Measurements from ENCODE around the gene ZXDC. TPM values are rescaled to one million over a fixed set of nuclear protein-coding genes. Genes with fewer than 3 reads are reported as not detected.

ZXDC gene
- total RNA-seq, 2 donors from 2014 or later, result 30.5 to 31.6 TPM

DNA sequence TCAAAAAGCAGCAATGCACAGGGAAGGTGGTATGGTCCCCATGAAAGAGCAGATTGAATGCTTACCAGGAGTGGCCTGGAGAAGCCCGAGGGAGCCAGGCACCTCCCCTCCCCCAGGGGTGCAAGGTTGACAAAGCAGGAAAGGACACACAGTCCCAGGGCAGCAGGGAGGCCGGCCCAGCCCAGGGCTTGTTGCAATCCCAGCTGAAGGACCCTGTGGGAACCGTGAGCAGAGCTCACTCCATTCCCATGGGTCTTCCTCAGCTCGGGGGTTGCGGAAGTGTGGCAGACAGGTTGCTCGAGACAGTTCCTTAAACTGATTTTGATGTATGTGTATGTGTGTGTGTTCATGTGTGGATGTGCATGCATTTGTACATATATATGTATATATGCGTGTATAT is 26.0 kb upstream of the ZXDC start:
- H3K9ac ChIP-seq (ENCODE audit: extremely low read depth, low read length, poor library complexity, severe bottlenecking), result no peak overlapping the region
- H3K4me1 ChIP-seq (ENCODE audit: control insufficient read depth, insufficient read depth, low read length), result peaks cover 6% of the 10 kb centered on the region
- peak; percentile 67 for DNase-seq
- no peak overlapping the region for H3K27ac Mint-ChIP-seq
- no peaks in the 10 kb centered on the region for H3K36me3 ChIP-seq (ENCODE audit: control insufficient read depth, insufficient read depth, low read length)
- H3K9me3 Mint-ChIP-seq, result no peaks in the 10 kb centered on the region
- H3K4me3 ChIP-seq (ENCODE audit: low read length), result no peak overlapping the region
- peaks cover 8% of the 10 kb centered on the region for H3K4me1 Mint-ChIP-seq
- no peaks in the 10 kb centered on the region for H3K27me3 Mint-ChIP-seq (ENCODE audit: insufficient read depth)
- no peaks in the 10 kb centered on the region for H3K36me3 Mint-ChIP-seq (ENCODE audit: low read depth)
- 78 to 93% methylated on average over 3 to 7 of the region's 7 CpGs for WGBS, 2 experiments (ENCODE audit: insufficient coverage in 1 of 2, insufficient read length in 1 of 2)
- TF ChIP-seq, protein P1, sequence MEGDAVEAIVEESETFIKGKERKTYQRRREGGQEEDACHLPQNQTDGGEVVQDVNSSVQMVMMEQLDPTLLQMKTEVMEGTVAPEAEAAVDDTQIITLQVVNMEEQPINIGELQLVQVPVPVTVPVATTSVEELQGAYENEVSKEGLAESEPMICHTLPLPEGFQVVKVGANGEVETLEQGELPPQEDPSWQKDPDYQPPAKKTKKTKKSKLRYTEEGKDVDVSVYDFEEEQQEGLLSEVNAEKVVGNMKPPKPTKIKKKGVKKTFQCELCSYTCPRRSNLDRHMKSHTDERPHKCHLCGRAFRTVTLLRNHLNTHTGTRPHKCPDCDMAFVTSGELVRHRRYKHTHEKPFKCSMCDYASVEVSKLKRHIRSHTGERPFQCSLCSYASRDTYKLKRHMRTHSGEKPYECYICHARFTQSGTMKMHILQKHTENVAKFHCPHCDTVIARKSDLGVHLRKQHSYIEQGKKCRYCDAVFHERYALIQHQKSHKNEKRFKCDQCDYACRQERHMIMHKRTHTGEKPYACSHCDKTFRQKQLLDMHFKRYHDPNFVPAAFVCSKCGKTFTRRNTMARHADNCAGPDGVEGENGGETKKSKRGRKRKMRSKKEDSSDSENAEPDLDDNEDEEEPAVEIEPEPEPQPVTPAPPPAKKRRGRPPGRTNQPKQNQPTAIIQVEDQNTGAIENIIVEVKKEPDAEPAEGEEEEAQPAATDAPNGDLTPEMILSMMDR (conservative IDR thresholded peaks at IDR 0.05), result no peak
- no peaks in the 10 kb centered on the region for H3K9me3 ChIP-seq (ENCODE audit: control insufficient read depth, low read length)
- H3K27me3 ChIP-seq (ENCODE audit: control insufficient read depth, insufficient read depth, low read length, poor library complexity, severe bottlenecking), result no peaks in the 10 kb centered on the region
- H3K27ac ChIP-seq (ENCODE audit: low read depth, low read length), result no peak overlapping the region
- no peak overlapping the region for H3K4me3 Mint-ChIP-seq

DNA sequence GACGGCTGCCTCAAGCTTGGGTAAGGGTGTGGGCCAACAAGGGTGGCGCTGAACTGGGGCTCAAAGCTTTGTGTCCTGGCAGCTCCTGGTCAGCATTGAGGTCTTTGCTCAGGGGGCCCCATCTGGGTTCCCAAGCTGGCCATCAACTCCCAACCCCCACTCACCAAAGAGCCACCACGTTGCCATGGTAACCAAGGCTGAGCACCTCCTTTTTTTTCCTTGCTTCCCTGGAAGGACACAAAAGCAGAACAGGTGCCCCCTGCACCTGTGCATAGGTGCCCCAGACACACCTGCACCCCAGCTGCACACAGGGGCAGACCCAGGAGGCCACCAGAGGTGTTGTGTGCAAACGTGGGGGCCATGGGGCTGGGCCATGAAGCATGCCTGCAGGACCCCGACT is 25.4 kb upstream of the ZXDC start:
- H3K9me3 Mint-ChIP-seq, result no peaks in the 10 kb centered on the region
- no peak overlapping the region for H3K27ac Mint-ChIP-seq
- Histone ChIP-seq H3K4me1 (ENCODE audit: control insufficient read depth, insufficient read depth, low read length) (peaks cover 6% of the 10 kb centered on the region), H3K4me3 (ENCODE audit: low read length) (no peak overlapping the region), H3K9ac (ENCODE audit: extremely low read depth, low read length, poor library complexity, severe bottlenecking) (no peak overlapping the region), H3K9me3 (ENCODE audit: control insufficient read depth, low read length) (no peaks in the 10 kb centered on the region), H3K36me3 (ENCODE audit: control insufficient read depth, insufficient read depth, low read length) (no peaks in the 10 kb centered on the region), H3K27me3 (ENCODE audit: control insufficient read depth, insufficient read depth, low read length, poor library complexity, severe bottlenecking) (no peaks in the 10 kb centered on the region), H3K27ac (ENCODE audit: low read depth, low read length) (no peak overlapping the region)
- H3K36me3 Mint-ChIP-seq (ENCODE audit: low read depth), result no peaks in the 10 kb centered on the region
- no peak for DNase-seq
- H3K4me1 Mint-ChIP-seq, result peaks cover 8% of the 10 kb centered on the region
- H3K4me3 Mint-ChIP-seq, result no peak overlapping the region
- TF ChIP-seq, protein P1 (conservative IDR thresholded peaks at IDR 0.05), result no peak
- 67 to 91% methylated on average over 1 to 5 of the region's 5 CpGs for WGBS, 2 experiments (ENCODE audit: insufficient coverage in 1 of 2, insufficient read length in 1 of 2)
- H3K27me3 Mint-ChIP-seq (ENCODE audit: insufficient read depth), result no peaks in the 10 kb centered on the region

DNA sequence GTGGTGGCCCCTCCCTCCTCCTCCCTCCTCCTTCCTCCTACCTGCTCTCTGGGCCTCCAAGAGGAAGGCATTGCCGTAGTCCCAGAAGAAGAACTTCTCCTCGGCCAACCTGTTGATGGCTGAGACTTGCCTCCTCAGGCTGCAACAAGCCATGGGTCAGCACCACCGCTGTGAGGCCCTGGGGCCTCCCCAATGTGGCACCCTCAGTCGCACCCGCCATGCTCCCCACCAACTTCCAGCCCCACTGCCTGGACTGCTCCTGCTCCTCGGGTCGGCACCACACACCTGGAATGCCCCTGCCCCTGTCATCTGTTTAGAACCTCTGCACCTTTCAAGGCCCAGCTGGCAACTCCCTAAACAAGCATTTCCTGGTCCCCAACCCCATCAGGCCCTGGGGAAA is 24.3 kb upstream of the ZXDC start:
- no peak for DNase-seq
- Mint-ChIP-seq H3K27ac (no peak overlapping the region), H3K4me1 (peaks cover 8% of the 10 kb centered on the region)

More for the DNA sequence above, 24.3 kb upstream of the ZXDC start:
- 91 to 97% methylated on average over 5 to 7 of the region's 7 CpGs for WGBS, 2 experiments (ENCODE audit: insufficient coverage in 1 of 2, insufficient read length in 1 of 2)
- TF ChIP-seq, protein P1 (conservative IDR thresholded peaks at IDR 0.05), result no peak
- no peaks in the 10 kb centered on the region for H3K9me3 ChIP-seq (ENCODE audit: control insufficient read depth, low read length)
- no peaks in the 10 kb centered on the region for H3K9me3 Mint-ChIP-seq
- H3K36me3 Mint-ChIP-seq (ENCODE audit: low read depth), result no peaks in the 10 kb centered on the region
- H3K4me1 ChIP-seq (ENCODE audit: control insufficient read depth, insufficient read depth, low read length), result peaks cover 6% of the 10 kb centered on the region
- no peaks in the 10 kb centered on the region for H3K36me3 ChIP-seq (ENCODE audit: control insufficient read depth, insufficient read depth, low read length)
- H3K9ac ChIP-seq (ENCODE audit: extremely low read depth, low read length, poor library complexity, severe bottlenecking), result no peak overlapping the region
- no peak overlapping the region for H3K4me3 Mint-ChIP-seq
- H3K27me3 Mint-ChIP-seq (ENCODE audit: insufficient read depth), result no peaks in the 10 kb centered on the region
- H3K27me3 ChIP-seq (ENCODE audit: control insufficient read depth, insufficient read depth, low read length, poor library complexity, severe bottlenecking), result no peaks in the 10 kb centered on the region
- H3K4me3 ChIP-seq (ENCODE audit: low read length), result no peak overlapping the region
- H3K27ac ChIP-seq (ENCODE audit: low read depth, low read length), result no peak overlapping the region
